Effector memory CD8-positive, alpha-beta T cell (primary cell): ENCODE measurements around the gene DYNC2LI1.

Experiments
- ATAC-seq: fragments of 150-1000 bp; cut with Tn5 transposase; replicated peaks from 2 replicates; pipeline ENCODE4 v1.10.0; 2021; ENCODE audit warnings: mild to moderate bottlenecking, moderate library complexity
- DNase-seq, 3 experiments: peaks; one replicate each; pipeline ENCODE4 v3.0.0; 2021
- H3K27ac Mint-ChIP-seq, 2 donors: one replicate each; pipeline ENCODE4 v1.8.0; 2022; ENCODE audit warnings: mild to moderate bottlenecking in 2 of 2, mixed read lengths in 2 of 2, moderate library complexity in 2 of 2
- H3K27me3 Mint-ChIP-seq, 2 donors: one replicate each; pipeline ENCODE4 v1.8.0; 2022; ENCODE audit warnings: mixed read lengths in 2 of 2
- H3K36me3 Mint-ChIP-seq: one replicate; pipeline ENCODE4 v1.8.0; 2022; ENCODE audit warnings: mild to moderate bottlenecking, moderate library complexity, mixed read lengths; ENCODE audit not compliant: insufficient read depth
- H3K4me1 Mint-ChIP-seq, 2 donors: one replicate each; pipeline ENCODE4 v1.8.0; 2022; ENCODE audit warnings: low read depth in 2 of 2, mixed read lengths in 2 of 2
- H3K4me3 Mint-ChIP-seq, 2 donors: one replicate each; pipeline ENCODE4 v1.8.0; 2022; ENCODE audit warnings: mild to moderate bottlenecking in 2 of 2, mixed read lengths in 2 of 2, moderate library complexity in 2 of 2
- H3K9me3 Mint-ChIP-seq, 2 donors: one replicate each; pipeline ENCODE4 v1.8.0; 2022; ENCODE audit warnings: mixed read lengths in 2 of 2

The DYNC2LI1 gene

GRCh38 chr2:43831543-43832294 is 57.9 kb downstream of the DYNC2LI1 start:
- Mint-ChIP-seq H3K27me3 (peaks cover 29 to 32% of the 10 kb centered on the region in 2 donors), H3K27ac (no peak overlapping the region), H3K4me1 (peaks cover 4% of the 10 kb centered on the region in 2 donors), H3K9me3 (no peaks in the 10 kb centered on the region), H3K4me3 (no peak overlapping the region), H3K36me3 (peaks cover 4% of the 10 kb centered on the region)
- ATAC-seq (no peak), DNase-seq (no peak)

GRCh38 chr2:43832457-43832856 is 58.6 kb downstream of the DYNC2LI1 start:
- peaks cover 28 to 31% of the 10 kb centered on the region in 2 donors for H3K27me3 Mint-ChIP-seq
- no peak overlapping the region for H3K4me3 Mint-ChIP-seq
- DNase-seq (no peak), ATAC-seq (no peak)
- H3K4me1 Mint-ChIP-seq = peaks cover 4% of the 10 kb centered on the region in 2 donors
- peaks cover 4% of the 10 kb centered on the region for H3K36me3 Mint-ChIP-seq
- no peak overlapping the region for H3K27ac Mint-ChIP-seq
- H3K9me3 Mint-ChIP-seq = no peaks in the 10 kb centered on the region

GRCh38 chr2:43837033-43837432 is 63.2 kb downstream of the DYNC2LI1 start:
- ATAC-seq = no peak
- H3K9me3 Mint-ChIP-seq = no peaks in the 10 kb centered on the region
- H3K4me1 Mint-ChIP-seq = peaks cover 0 to 4% of the 10 kb centered on the region in 2 donors
- no peak for DNase-seq
- no peak overlapping the region for H3K27ac Mint-ChIP-seq
- H3K36me3 Mint-ChIP-seq = peaks cover 4% of the 10 kb centered on the region
- peaks cover 13 to 19% of the 10 kb centered on the region in 2 donors for H3K27me3 Mint-ChIP-seq
- no peak overlapping the region for H3K4me3 Mint-ChIP-seq

- ATAC-seq (no peak), DNase-seq (no peak)
- no peak overlapping the region for H3K27ac Mint-ChIP-seq
These were observed 64.2 kb downstream of the DYNC2LI1 start for GRCh38 chr2:43837831-43838559.

GRCh38 chr2:43838560-43839267 is 64.9 kb downstream of the DYNC2LI1 start, which contains the start of the genes ABCG5 and ABCG8:
TSS of gene ABCG5 (minus strand) at chr2:43838839. CDS start at chr2:43838679, 160 bp downstream.
TSS of gene ABCG8 (plus strand) at chr2:43838971. CDS start at chr2:43839054, 83 bp downstream.
- no peaks in the 10 kb centered on the region for H3K9me3 Mint-ChIP-seq
- ATAC-seq (no peak), DNase-seq (no peak)
- H3K4me3 Mint-ChIP-seq = no peak within 1 kb of the TSS
- H3K4me1 Mint-ChIP-seq = peaks cover 0 to 4% of the 10 kb centered on the region in 2 donors
- H3K36me3 Mint-ChIP-seq = peaks cover 4% of the 10 kb centered on the region
- no peak within 1 kb of the TSS for H3K27ac Mint-ChIP-seq
- peaks cover 13 to 18% of the 10 kb centered on the region in 2 donors for H3K27me3 Mint-ChIP-seq

More at GRCh38 chr2:43837831-43838559, 64.2 kb downstream of the DYNC2LI1 start:
- H3K9me3 Mint-ChIP-seq = no peaks in the 10 kb centered on the region
- peaks cover 4% of the 10 kb centered on the region for H3K36me3 Mint-ChIP-seq
- H3K4me1 Mint-ChIP-seq = peaks cover 0 to 4% of the 10 kb centered on the region in 2 donors
- H3K27me3 Mint-ChIP-seq = peaks cover 13 to 19% of the 10 kb centered on the region in 2 donors
- no peak overlapping the region for H3K4me3 Mint-ChIP-seq

GRCh38 chr2:43839776-43840564 is 66.1 kb downstream of the DYNC2LI1 start:
- Mint-ChIP-seq H3K27ac (no peak overlapping the region), H3K4me3 (no peak overlapping the region)
- no peak for ATAC-seq

GRCh38 chr2:43840965-43841364 is 67.1 kb downstream of the DYNC2LI1 start:
- Mint-ChIP-seq H3K36me3 (peaks cover 4% of the 10 kb centered on the region), H3K27me3 (peaks cover 13 to 15% of the 10 kb centered on the region in 2 donors), H3K9me3 (no peaks in the 10 kb centered on the region), H3K4me1 (peaks cover 0 to 4% of the 10 kb centered on the region in 2 donors), H3K27ac (no peak overlapping the region), H3K4me3 (no peak overlapping the region)
- DNase-seq = no peak
- no peak for ATAC-seq

More at GRCh38 chr2:43839776-43840564, 66.1 kb downstream of the DYNC2LI1 start:
- DNase-seq = no peak
- H3K36me3 Mint-ChIP-seq = peaks cover 4% of the 10 kb centered on the region
- H3K27me3 Mint-ChIP-seq = peaks cover 13 to 15% of the 10 kb centered on the region in 2 donors
- no peaks in the 10 kb centered on the region for H3K9me3 Mint-ChIP-seq
- peaks cover 0 to 4% of the 10 kb centered on the region in 2 donors for H3K4me1 Mint-ChIP-seq

GRCh38 chr2:43841949-43842865 is 68.4 kb downstream of the DYNC2LI1 start:
- no peaks in the 10 kb centered on the region for H3K36me3 Mint-ChIP-seq
- no peak overlapping the region for H3K4me3 Mint-ChIP-seq
- H3K27me3 Mint-ChIP-seq = peaks cover 13 to 15% of the 10 kb centered on the region in 2 donors
- DNase-seq = no peak
- H3K27ac Mint-ChIP-seq = no peak overlapping the region
- H3K9me3 Mint-ChIP-seq = no peaks in the 10 kb centered on the region
- ATAC-seq = no peak
- peaks cover 0 to 4% of the 10 kb centered on the region in 2 donors for H3K4me1 Mint-ChIP-seq

- Mint-ChIP-seq H3K4me3 (no peak overlapping the region), H3K9me3 (no peaks in the 10 kb centered on the region), H3K27ac (no peak overlapping the region), H3K36me3 (no peaks in the 10 kb centered on the region), H3K4me1 (peaks cover 0 to 4% of the 10 kb centered on the region in 2 donors), H3K27me3 (peaks cover 11 to 15% of the 10 kb centered on the region in 2 donors)
- ATAC-seq = no peak
- DNase-seq = no peak
These were observed 69.0 kb downstream of the DYNC2LI1 start for GRCh38 chr2:43842866-43843226.

GRCh38 chr2:43845181-43845580 is 71.3 kb downstream of the DYNC2LI1 start:
- Mint-ChIP-seq H3K27ac (no peak overlapping the region), H3K9me3 (no peaks in the 10 kb centered on the region), H3K36me3 (no peaks in the 10 kb centered on the region), H3K4me3 (no peak overlapping the region), H3K27me3 (peaks cover 0 to 18% of the 10 kb centered on the region in 2 donors), H3K4me1 (no peaks in the 10 kb centered on the region)
- ATAC-seq (no peak), DNase-seq (no peak)

- DNase-seq (no peak), ATAC-seq (no peak)
- H3K9me3 Mint-ChIP-seq = no peaks in the 10 kb centered on the region
- H3K4me3 Mint-ChIP-seq = no peak overlapping the region
- peaks cover 7 to 15% of the 10 kb centered on the region in 2 donors for H3K27me3 Mint-ChIP-seq
- no peak overlapping the region for H3K27ac Mint-ChIP-seq
- no peaks in the 10 kb centered on the region for H3K4me1 Mint-ChIP-seq
- H3K36me3 Mint-ChIP-seq = no peaks in the 10 kb centered on the region
These were observed 72.4 kb downstream of the DYNC2LI1 start for GRCh38 chr2:43846140-43846793.
